Osteocyte (in vitro differentiated cells): Measurements from ENCODE around the gene VPS13A. TPM values are rescaled to one million over a fixed set of nuclear protein-coding genes. Genes with fewer than 3 reads are reported as not detected.
A peak's percentile ranks its signal among the peaks of the same experiment; 100 is the strongest.

Experiments used
- DNase-seq: peaks from one replicate; pipeline ENCODE4 v3.0.0; 2021; ENCODE audit warnings: mixed read lengths; ENCODE audit not compliant: unreplicated experiment; ENCODE audit errors: extremely low spot score
- H3K27ac Mint-ChIP-seq: one replicate; pipeline ENCODE4 v1.8.0; 2021; ENCODE audit warnings: mild to moderate bottlenecking, mixed read lengths; ENCODE audit not compliant: unreplicated experiment
- H3K27me3 Mint-ChIP-seq: one replicate; pipeline ENCODE4 v1.8.0; 2021; ENCODE audit warnings: mixed read lengths; ENCODE audit not compliant: unreplicated experiment
- H3K36me3 Mint-ChIP-seq: one replicate; pipeline ENCODE4 v1.8.0; 2021; ENCODE audit warnings: mixed read lengths; ENCODE audit not compliant: unreplicated experiment
- H3K4me1 Mint-ChIP-seq: one replicate; pipeline ENCODE4 v1.8.0; 2021; ENCODE audit warnings: mixed read lengths; ENCODE audit not compliant: unreplicated experiment
- H3K4me3 Mint-ChIP-seq: one replicate; pipeline ENCODE4 v1.8.0; 2021; ENCODE audit warnings: mild to moderate bottlenecking, moderate library complexity, mixed read lengths; ENCODE audit not compliant: unreplicated experiment
- H3K9me3 Mint-ChIP-seq: one replicate; pipeline ENCODE4 v1.8.0; 2021; ENCODE audit warnings: mixed read lengths; ENCODE audit not compliant: unreplicated experiment
- total RNA-seq: library from RNA; stranded (reverse); gene quantifications from 2 replicates; pipeline ENCODE4 v1.2.1, GENCODE V29; 2021
- TF ChIP-seq, protein P1 (sequence below): fragments of 200-600 bp; sonication (generic); IDR thresholded peaks from 2 replicates; pipeline ENCODE4 v1.5.0; 2021; ENCODE audit warnings: antibody characterized with exemption, mild to moderate bottlenecking, moderate library complexity

The VPS13A gene
- total RNA-seq, 1 donor from 2014 or later, result 31.4 TPM

DNA sequence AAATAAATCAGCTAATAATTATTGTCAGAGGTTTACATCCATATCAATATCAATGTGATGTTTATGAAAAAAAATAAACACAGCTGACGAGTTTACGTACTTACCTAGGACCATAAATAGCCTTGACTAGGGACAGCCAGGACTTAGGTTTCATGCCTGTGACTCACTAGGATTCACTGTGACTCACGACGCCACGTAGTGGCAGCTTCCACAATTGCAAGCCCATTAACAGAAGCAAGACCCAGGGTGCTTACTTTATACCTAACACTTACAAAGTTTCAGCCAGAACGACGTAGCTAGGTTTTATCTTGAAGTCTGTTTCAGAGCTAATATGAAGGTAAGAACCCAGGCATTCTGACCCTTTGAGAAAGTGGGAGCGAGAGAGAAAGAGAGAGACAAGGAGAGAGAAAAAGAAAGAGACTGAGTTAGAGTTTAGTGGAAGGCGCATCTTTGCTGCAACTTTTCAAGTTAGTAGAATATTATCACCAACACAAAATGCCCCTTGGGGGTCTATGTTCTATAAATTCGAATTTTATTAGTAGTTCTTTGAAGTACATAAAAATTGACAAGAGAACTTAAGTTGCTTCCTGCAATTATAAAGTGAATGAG, 279.6 kb downstream of the VPS13A start:
- Mint-ChIP-seq H3K27me3 (no peaks in the 10 kb centered on the region), H3K9me3 (peaks cover 10% of the 10 kb centered on the region), H3K4me1 (peaks cover 21% of the 10 kb centered on the region), H3K4me3 (no peak overlapping the region), H3K27ac (no peak overlapping the region), H3K36me3 (no peaks in the 10 kb centered on the region)
- DNase-seq, result peak; percentile 93
- TF ChIP-seq, protein P1, sequence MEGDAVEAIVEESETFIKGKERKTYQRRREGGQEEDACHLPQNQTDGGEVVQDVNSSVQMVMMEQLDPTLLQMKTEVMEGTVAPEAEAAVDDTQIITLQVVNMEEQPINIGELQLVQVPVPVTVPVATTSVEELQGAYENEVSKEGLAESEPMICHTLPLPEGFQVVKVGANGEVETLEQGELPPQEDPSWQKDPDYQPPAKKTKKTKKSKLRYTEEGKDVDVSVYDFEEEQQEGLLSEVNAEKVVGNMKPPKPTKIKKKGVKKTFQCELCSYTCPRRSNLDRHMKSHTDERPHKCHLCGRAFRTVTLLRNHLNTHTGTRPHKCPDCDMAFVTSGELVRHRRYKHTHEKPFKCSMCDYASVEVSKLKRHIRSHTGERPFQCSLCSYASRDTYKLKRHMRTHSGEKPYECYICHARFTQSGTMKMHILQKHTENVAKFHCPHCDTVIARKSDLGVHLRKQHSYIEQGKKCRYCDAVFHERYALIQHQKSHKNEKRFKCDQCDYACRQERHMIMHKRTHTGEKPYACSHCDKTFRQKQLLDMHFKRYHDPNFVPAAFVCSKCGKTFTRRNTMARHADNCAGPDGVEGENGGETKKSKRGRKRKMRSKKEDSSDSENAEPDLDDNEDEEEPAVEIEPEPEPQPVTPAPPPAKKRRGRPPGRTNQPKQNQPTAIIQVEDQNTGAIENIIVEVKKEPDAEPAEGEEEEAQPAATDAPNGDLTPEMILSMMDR, result peak; percentile 87

DNA sequence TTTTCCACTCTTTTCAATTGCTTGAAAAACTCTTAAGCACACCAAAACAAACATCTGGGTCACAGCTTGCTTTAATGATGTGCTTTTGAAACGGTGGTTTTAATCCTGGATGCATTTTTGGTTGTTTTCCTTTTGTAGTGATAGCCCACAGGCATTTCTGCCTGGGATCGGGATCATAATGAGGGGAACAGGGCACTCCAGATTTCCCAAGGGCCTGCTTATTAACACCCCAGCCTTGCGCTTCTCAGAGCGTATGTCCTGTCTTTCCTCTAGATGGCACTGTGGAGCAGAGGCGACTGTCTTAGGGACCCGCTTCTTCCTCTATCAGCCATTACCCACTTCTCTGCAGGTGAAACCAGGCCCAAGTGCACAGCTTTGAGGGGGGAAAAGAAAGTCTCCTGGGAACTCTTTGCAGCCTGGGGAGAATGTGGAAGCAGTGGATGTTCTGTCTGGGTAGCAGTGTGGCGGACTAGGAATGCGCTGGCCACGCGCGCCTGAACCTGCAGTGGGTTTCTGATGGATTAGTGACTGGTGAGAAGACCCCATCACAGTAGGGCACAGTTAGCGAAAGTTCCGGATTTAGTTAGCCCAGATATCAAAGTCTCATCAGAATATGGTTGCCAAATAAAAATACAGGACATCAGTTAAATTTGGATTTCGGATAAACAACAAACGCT, 280.7 kb downstream of the VPS13A start:
- no peak overlapping the region for H3K4me3 Mint-ChIP-seq
- H3K4me1 Mint-ChIP-seq, result peaks cover 21% of the 10 kb centered on the region
- TF ChIP-seq, protein P1, result peak; percentile 94
- peaks cover 10% of the 10 kb centered on the region for H3K9me3 Mint-ChIP-seq
- H3K36me3 Mint-ChIP-seq, result no peaks in the 10 kb centered on the region
- no peak for DNase-seq
- peak overlapping the region; percentile 52 for H3K27ac Mint-ChIP-seq
- H3K27me3 Mint-ChIP-seq, result no peaks in the 10 kb centered on the region

DNA sequence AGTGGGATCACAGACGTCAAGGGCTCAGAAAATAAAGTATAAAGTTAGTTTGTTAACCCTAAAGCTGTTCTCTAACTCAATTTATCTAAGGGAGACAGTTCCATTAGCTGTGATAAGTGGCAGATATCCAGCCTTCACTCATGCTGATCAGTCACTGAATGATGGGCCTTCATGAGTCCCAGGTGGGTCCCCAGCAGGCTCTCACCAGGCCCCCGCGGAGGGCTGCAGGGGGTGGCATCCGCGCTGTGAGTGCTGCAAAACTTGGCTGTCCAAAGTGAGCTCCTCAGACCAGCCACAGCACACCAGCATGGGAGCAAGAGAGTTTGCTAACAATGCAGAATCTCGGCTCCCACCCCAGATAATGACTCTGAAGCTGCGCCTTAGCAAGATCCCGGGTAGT, 283.6 kb downstream of the VPS13A start:
- no peak for DNase-seq
- H3K27ac Mint-ChIP-seq, result no peak overlapping the region
- H3K36me3 Mint-ChIP-seq, result no peaks in the 10 kb centered on the region
- no peaks in the 10 kb centered on the region for H3K27me3 Mint-ChIP-seq
- peaks cover 20% of the 10 kb centered on the region for H3K4me1 Mint-ChIP-seq
- peaks cover under 1% of the 10 kb centered on the region for H3K9me3 Mint-ChIP-seq
- TF ChIP-seq, protein P1, result no peak
- H3K4me3 Mint-ChIP-seq, result no peak overlapping the region

DNA sequence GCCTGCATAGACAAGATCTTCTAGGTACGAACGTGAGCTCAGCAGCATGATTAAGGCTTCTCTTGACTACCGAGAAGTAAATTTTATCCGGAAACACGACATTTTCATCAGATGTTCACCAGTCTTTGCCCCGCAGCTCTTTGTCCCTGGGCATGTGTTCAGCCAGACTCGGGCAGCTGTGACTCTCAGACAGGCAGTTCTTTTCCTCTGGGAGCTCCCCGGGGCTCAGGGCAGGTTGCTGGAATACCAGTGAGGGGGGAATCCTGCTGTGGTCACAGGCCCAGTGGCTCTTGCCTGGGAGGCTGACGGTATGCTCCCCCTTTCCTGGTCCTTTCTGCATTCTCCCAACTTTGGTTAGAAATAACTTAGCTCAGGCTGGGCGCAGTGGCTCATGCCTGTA, 284.7 kb downstream of the VPS13A start:
- peaks cover 5% of the 10 kb centered on the region for H3K9me3 Mint-ChIP-seq
- H3K36me3 Mint-ChIP-seq, result peaks cover 3% of the 10 kb centered on the region
- peaks cover 17% of the 10 kb centered on the region for H3K4me1 Mint-ChIP-seq
- H3K27me3 Mint-ChIP-seq, result no peaks in the 10 kb centered on the region
- H3K4me3 Mint-ChIP-seq, result no peak overlapping the region
- DNase-seq, result no peak
- no peak overlapping the region for H3K27ac Mint-ChIP-seq
- TF ChIP-seq, protein P1, result no peak

DNA sequence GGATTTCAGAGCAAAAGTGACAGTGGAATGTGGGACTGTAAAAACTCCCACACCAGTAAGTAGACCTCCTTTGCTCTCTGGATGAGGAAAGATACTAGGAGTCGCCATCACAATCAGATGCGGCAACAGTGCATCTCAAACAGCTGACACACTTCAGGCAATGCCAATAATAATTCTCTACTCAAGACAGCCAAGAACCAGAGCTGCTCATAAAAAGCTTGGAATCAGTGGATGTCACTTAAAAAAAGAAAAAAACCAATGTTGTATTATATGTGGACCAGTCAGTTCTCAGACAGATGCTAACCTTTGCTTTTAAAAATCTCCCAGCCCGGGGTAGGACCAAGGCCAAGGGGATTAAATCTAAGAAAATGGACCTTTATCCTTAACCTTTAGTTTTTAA, 285.8 kb downstream of the VPS13A start:
- H3K27me3 Mint-ChIP-seq, result no peaks in the 10 kb centered on the region
- no peak overlapping the region for H3K4me3 Mint-ChIP-seq
- DNase-seq, result no peak
- TF ChIP-seq, protein P1, result no peak
- peaks cover 5% of the 10 kb centered on the region for H3K9me3 Mint-ChIP-seq
- no peak overlapping the region for H3K27ac Mint-ChIP-seq
- peaks cover 8% of the 10 kb centered on the region for H3K4me1 Mint-ChIP-seq
- H3K36me3 Mint-ChIP-seq, result peaks cover 3% of the 10 kb centered on the region
